Fibroblast of skin of left quadriceps (primary cell): ENCODE results near the gene KRTAP6-1.

ENCODE experiments used
- DNase-seq, 2 experiments: peaks; one replicate each; pipeline ENCODE4 v3.0.0-alpha.2; 2013; ENCODE audit warnings: low read depth in 2 of 2

The KRTAP6-1 gene

DNA sequence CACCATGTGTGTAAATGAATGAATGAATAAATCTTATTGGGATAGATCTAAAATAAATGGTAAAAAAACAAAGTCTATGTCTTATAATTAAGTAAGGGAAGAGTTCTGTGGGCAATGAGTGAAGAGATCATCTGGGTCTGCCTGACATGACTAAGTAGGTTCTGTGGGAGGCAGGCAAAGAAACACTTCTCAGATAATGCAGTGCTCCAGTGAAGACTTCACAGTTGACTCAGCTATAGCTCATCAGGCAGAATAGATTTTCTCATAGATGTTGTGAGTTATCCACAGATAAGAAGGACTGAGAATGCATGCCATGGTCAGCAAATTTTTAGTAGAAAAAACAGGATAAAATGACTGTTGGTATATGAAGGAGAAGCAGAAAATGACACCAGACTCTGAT lies 36.0 kb downstream of the KRTAP6-1 start:
- no peak for DNase-seq

DNA sequence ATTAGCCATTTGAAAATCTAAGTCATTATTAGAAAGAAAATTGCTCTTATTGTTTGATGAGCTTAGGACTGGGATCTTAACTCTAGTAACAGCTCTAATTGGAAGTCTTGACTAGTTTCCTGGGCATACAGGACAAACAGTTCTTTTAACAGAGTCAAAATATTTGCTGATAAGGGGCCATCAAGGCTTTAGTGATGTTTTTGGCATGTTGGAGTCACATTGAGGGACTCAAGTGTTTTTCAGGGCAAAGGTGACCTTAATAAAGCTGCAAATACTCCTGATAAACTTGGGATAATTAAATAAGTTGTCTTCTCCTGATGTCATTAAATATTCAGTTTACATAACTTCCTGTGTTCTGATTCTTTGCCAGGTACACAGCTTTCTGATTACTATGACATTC lies 46.1 kb downstream of the KRTAP6-1 start:
- DNase-seq = no peak

- no peak for DNase-seq
Observed at GRCh38 chr21:30563630-30564029, 50.1 kb downstream of the KRTAP6-1 start.
